Heart left ventricle (tissue), 16 donors: Measurements from ENCODE around the gene STXBP5. TPM values are rescaled to one million over a fixed set of nuclear protein-coding genes. Genes with fewer than 3 reads are reported as not detected.

Source experiments
- ATAC-seq, 4 donors: fragments of 200-7000 bp; cut with Tn5 transposase; one replicate each; pipeline ENCODE4 v1.9.1; 2020 to 2022; ENCODE audit warnings: moderate library complexity in 4 of 4, mild to moderate bottlenecking in 3 of 4, moderate number of reproducible peaks in 1 of 4
- DNase-seq, 5 donors: peaks; one replicate each; pipeline ENCODE4 v3.0.0-alpha.2; 2020
- H3K27ac ChIP-seq, 12 donors: fragments of 200-600 bp; sonication (generic) in 4 of 12; one replicate each; pipeline versions ENCODE4 v1.5.0 to v1.8.0; 2016 to 2022; ENCODE audit warnings: mild to moderate bottlenecking in 2 of 12
- H3K27me3 ChIP-seq, 9 donors: fragments of 200-600 bp; sonication (generic) in 2 of 9; one replicate each; pipeline versions ENCODE4 v1.5.1 to v1.8.0; 2016 to 2022; ENCODE audit warnings: mild to moderate bottlenecking in 3 of 9
- H3K36me3 ChIP-seq, 9 donors: fragments of 200-600 bp; sonication (generic) in 2 of 9; one replicate each; pipeline versions ENCODE4 v1.5.0 to v1.8.0; 2018 to 2022; ENCODE audit warnings: mild to moderate bottlenecking in 2 of 9
- H3K4me1 ChIP-seq, 12 donors: fragments of 200-600 bp; sonication (generic) in 4 of 12; one replicate each; pipeline versions ENCODE4 v1.5.0 to v1.8.0; 2016 to 2022; ENCODE audit warnings: mild to moderate bottlenecking in 3 of 12
- H3K4me3 ChIP-seq, 12 donors: fragments of 200-600 bp; sonication (generic) in 4 of 12; one replicate each; pipeline versions ENCODE4 v1.5.0 to v1.8.0; 2017 to 2022; ENCODE audit warnings: mild to moderate bottlenecking in 9 of 12, moderate library complexity in 4 of 12
- H3K9me3 ChIP-seq, 12 donors: fragments of 200-600 bp; sonication (generic) in 4 of 12; one replicate each; pipeline versions ENCODE4 v1.5.0 to v1.8.0; 2016 to 2022; ENCODE audit warnings: mild to moderate bottlenecking in 1 of 12
- POLR2A ChIP-seq, 2 donors: fragments of 450-650 bp; IDR thresholded peaks; one replicate each; pipeline ENCODE4 v1.6.1; 2017; ENCODE audit warnings: antibody characterized with exemption in 2 of 2, mild to moderate bottlenecking in 2 of 2, moderate library complexity in 2 of 2
- WGBS, 4 donors: extraction: QIAGEN DNeasy Blood & Tissue Kit in 2 of 4; methylation state at CpG; one replicate each; pipeline versions ENCODE4 v1.1.5 to v1.1.7; 2013 to 2018; 5-methylcytosine and 5-hydroxymethylcytosine counted together
- intact Hi-C, 10 donors: fragments of 100-400 bp; cut with DNase I; formaldehyde crosslinking; loops; one replicate each; pipeline versions ENCODE4 v1.11.1 to v1.14.2; 2022
- polyA plus RNA-seq, 2 donors: library from polyadenylated mRNA; stranded (reverse); fragments of 200-250 nt; gene quantifications; one replicate each; pipeline ENCODE4 v1.2.3, GENCODE V29; 2013
- total RNA-seq, 9 donors: library from RNA; depleted of rRNA in 2 of 9; stranded (reverse); fragments of >200 nt in 2 of 9; fragmentation: NEBNext Ultra II Directional in 3 of 9; extraction: Animal tissue kit (Norgen Biotek cat#: 25700) in 3 of 9; gene quantifications; one replicate each; pipeline versions ENCODE4 v1.1.0 to v1.2.4, GENCODE V29; 2016 to 2023
- TF ChIP-seq, protein P1 (sequence below), 12 donors: fragments of 200-600 bp; sonication (generic) in 4 of 12; IDR thresholded peaks; one replicate each; pipeline versions ENCODE4 v1.5.0 to v1.8.0; 2018 to 2022; ENCODE audit warnings: antibody characterized with exemption in 12 of 12, mild to moderate bottlenecking in 5 of 12
- donor health status: ischemic (EF 13 %, LVEDD 7.1; RV severe dilation, severe dysfunction).
- donor health status: healthy with polysubstance abuse.
- donor health status: DM: no; HTN: yes; CAD: no.
- donor health status: DM: no; HTN: no; CAD: no.
- donor health status: ischemic (EF 25% LVEDD 6.9; RV normal size, moderate dysfunction).
- donor health status: ischemic (EF 25% LVEDD 5.7; RV mildly dilated, moderate dysfunction).
- donor health status: healthy.
- donor health status: DM: yes; HTN: yes; CAD: no.
- donor health status: ischemic (EF 35%, LVEDD 5.7; RV mildly dilated, moderate dysfunction).
- donor health status: nonischemic (EF 11% LVEDD 7.7; RV severe dilation, severe dysfunction).
- donor health status: DM: yes; HTN: yes; CAD: no.
- donor health status: PGD.
- donor health status: ischemic (EF 29% LVEDD 5.4; RV normal size, mild dysfunction).
- donor health status: nonischemic (EF 23%, LVEDD 6.1; RV moderate dilation, normal function).

The STXBP5 gene
- total and polyA plus RNA-seq, 11 donors: 5.7 to 20.0 (median 14.1) TPM

DNA sequence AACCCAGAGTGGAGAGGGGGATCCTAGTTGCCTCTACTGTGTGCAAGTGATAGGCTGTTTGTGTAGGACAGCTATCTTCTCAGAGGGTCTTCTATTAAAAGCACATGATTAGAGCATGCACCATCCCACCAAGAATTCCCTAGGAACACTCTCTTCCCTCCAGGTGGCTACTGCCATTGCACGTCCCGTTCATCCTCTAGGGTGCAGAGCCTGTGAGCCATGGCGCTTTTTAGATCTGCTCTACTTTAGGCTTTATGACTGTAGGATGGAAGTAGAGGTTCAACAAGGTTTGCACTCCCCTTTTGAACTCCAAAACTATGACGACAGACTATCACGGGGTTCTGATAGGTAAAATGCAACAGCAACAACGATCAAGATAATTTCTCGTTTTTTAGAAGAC lies 213.7 kb downstream of the STXBP5 start:
- ATAC-seq: no peak
- Histone ChIP-seq H3K4me3 (no peak overlapping the region), H3K9me3 (no peaks in the 10 kb centered on the region), H3K27ac (no peak overlapping the region), H3K27me3 (no peaks in the 10 kb centered on the region), H3K4me1 (no peaks in the 10 kb centered on the region), H3K36me3 (no peaks in the 10 kb centered on the region)
- 82 to 90% (median 86%) methylated on average over 7 of the region's 7 CpGs for WGBS, 4 donors
- TF ChIP-seq POLR2A (IDR thresholded peaks at IDR 0.05): no peak
- TF ChIP-seq, protein P1, sequence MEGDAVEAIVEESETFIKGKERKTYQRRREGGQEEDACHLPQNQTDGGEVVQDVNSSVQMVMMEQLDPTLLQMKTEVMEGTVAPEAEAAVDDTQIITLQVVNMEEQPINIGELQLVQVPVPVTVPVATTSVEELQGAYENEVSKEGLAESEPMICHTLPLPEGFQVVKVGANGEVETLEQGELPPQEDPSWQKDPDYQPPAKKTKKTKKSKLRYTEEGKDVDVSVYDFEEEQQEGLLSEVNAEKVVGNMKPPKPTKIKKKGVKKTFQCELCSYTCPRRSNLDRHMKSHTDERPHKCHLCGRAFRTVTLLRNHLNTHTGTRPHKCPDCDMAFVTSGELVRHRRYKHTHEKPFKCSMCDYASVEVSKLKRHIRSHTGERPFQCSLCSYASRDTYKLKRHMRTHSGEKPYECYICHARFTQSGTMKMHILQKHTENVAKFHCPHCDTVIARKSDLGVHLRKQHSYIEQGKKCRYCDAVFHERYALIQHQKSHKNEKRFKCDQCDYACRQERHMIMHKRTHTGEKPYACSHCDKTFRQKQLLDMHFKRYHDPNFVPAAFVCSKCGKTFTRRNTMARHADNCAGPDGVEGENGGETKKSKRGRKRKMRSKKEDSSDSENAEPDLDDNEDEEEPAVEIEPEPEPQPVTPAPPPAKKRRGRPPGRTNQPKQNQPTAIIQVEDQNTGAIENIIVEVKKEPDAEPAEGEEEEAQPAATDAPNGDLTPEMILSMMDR (IDR thresholded peaks at IDR 0.05): no peak
- DNase-seq: no peak
- intact Hi-C loops: no loop called here

DNA sequence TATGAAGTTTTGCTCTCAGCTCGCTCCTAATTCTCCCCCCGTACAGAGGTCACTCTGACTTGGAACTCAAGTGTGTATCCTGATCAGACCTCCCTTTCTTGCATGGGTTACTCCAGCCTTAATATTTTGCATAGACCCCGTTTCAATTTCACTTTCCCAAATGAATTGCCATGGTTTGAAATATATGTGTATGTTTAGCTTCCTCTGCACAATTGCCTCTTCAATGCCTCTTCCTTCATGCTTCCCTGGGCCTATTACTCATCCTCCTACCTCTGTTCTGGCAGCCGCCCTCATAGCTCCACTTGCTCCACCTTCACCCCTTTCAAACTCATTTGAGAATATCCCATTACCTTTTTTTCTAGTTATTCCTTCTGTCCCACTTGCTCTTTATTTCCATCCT lies 214.3 kb downstream of the STXBP5 start:
- no peaks in the 10 kb centered on the region for H3K27me3 ChIP-seq
- TF ChIP-seq, protein P1 (IDR thresholded peaks at IDR 0.05): no peak
- no peak for TF ChIP-seq POLR2A (IDR thresholded peaks at IDR 0.05)
- 84 to 87% (median 84%) methylated on average over 4 of the region's 4 CpGs for WGBS, 4 donors
- no peak overlapping the region for H3K4me3 ChIP-seq
- intact Hi-C loops: no loop called here
- H3K9me3 ChIP-seq: no peaks in the 10 kb centered on the region
- H3K36me3 ChIP-seq: no peaks in the 10 kb centered on the region
- no peak overlapping the region for H3K27ac ChIP-seq
- ATAC-seq: no peak
- H3K4me1 ChIP-seq: no peaks in the 10 kb centered on the region
- no peak for DNase-seq

DNA sequence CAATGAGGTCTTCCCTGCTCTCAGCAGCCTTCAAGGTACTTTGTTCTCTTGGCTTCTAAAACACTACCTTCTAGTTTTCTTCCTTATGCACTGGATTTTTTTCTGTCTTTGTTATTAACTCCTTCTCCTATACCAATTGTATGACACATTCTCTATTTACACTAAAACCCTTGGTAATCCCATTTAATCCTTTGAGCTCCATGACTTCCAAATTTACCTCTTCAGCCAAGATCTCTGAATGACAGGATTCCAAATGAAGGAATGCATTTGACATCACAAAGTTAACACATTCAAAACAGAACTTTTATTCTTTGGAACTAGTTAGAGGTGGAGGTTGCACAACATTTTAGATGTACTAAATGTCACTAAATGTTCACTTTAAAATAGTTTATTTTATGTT lies 217.7 kb downstream of the STXBP5 start:
- no peaks in the 10 kb centered on the region for H3K4me1 ChIP-seq
- intact Hi-C loops: no loop called here
- no peaks in the 10 kb centered on the region for H3K27me3 ChIP-seq
- no peaks in the 10 kb centered on the region for H3K36me3 ChIP-seq
- TF ChIP-seq POLR2A (IDR thresholded peaks at IDR 0.05): no peak
- TF ChIP-seq, protein P1 (IDR thresholded peaks at IDR 0.05): no peak
- no peak overlapping the region for H3K27ac ChIP-seq
- H3K9me3 ChIP-seq: peaks cover 0 to 10% (median 0%) of the 10 kb centered on the region in 12 donors
- no peak overlapping the region for H3K4me3 ChIP-seq
- DNase-seq: no peak
- ATAC-seq: no peak

DNA sequence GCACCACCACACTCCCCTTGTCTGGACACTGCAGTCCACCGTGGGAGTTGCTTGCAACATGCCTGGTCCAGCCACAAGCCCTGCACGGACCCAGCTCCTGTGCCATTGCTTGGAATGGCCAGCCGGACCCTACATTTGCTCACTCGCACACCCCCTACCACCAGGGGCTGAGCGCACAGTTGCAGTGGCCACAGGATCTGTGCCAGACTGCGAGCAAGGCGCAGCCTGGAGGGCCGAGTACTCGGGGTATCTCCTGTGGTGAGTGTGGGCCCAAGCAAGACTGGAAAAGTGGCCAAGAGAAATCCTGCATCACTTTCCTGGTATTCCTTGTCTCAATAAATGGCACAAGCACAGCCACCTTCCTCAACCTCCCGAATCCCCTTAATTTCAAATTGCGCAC lies 218.9 kb downstream of the STXBP5 start:
- no peaks in the 10 kb centered on the region for H3K4me1 ChIP-seq
- intact Hi-C loops: no loop called here
- no peak for DNase-seq
- H3K27me3 ChIP-seq: no peaks in the 10 kb centered on the region
- no peak for ATAC-seq
- no peak for TF ChIP-seq POLR2A (IDR thresholded peaks at IDR 0.05)
- TF ChIP-seq, protein P1 (IDR thresholded peaks at IDR 0.05): no peak
- no peaks in the 10 kb centered on the region for H3K36me3 ChIP-seq
- no peak overlapping the region for H3K27ac ChIP-seq
- peaks cover 0 to 10% (median 0%) of the 10 kb centered on the region in 12 donors for H3K9me3 ChIP-seq
- H3K4me3 ChIP-seq: no peak overlapping the region
- 83 to 97% (median 93%) methylated on average over 8 to 11 of the region's 11 CpGs for WGBS, 4 donors
